Measurements from ENCODE around the gene SNU13.
"Not testable (repeated sequence)": the region's sequence is repeated elsewhere in the genome, so short reads cannot be mapped to it uniquely, and the experiment has no call there.

GRCh38 chr22:41631115-41631514 lies 57.6 kb downstream of the SNU13 start:
- TF ChIP-seq CTCF (IDR thresholded peaks at IDR 0.05); EZH2 (IDR thresholded peaks at IDR 0.05; ENCODE audit: borderline replicate concordance, insufficient read depth, low read depth, low read length, poor library complexity, severe bottlenecking): not testable (repeated sequence)

Data from B cell (primary cell).